Prostate gland (tissue), 2 donors: ENCODE measurements around the gene KMT2A.

Experiments used
- CTCF ChIP-seq, 4 experiments: fragments of 200-600 bp in 2 of 4; fragments of 450-650 bp in 2 of 4; sonication (generic) in 2 of 4; IDR thresholded peaks; 1 replicate in 3 of 4; 2 replicates in 1 of 4; pipeline ENCODE4 v1.5.1; 2016 to 2019; ENCODE audit warnings: antibody characterized with exemption in 4 of 4, mild to moderate bottlenecking in 2 of 4, moderate library complexity in 2 of 4
- POLR2A ChIP-seq: fragments of 450-650 bp; IDR thresholded peaks from one replicate; pipeline ENCODE4 v1.6.1; 2016; ENCODE audit warnings: antibody characterized with exemption, mild to moderate bottlenecking
- POLR2AphosphoS5 ChIP-seq: sonication (generic); formaldehyde crosslinking; IDR thresholded peaks from one replicate; pipeline ENCODE4 v1.6.1; 2017; ENCODE audit warnings: antibody characterized with exemption

GRCh38 chr11:118552341-118552740 lies 116.0 kb downstream of the KMT2A start:
- TF ChIP-seq CTCF (IDR thresholded peaks at IDR 0.05) = no peak
- TF ChIP-seq POLR2AphosphoS5 = no peak
- TF ChIP-seq POLR2A = no peak
